ENCODE results near the gene ZKSCAN8.
"Not testable (repeated sequence)": the region's sequence is repeated elsewhere in the genome, so short reads cannot be mapped to it uniquely, and the experiment has no call there.

ZKSCAN8 gene

DNA sequence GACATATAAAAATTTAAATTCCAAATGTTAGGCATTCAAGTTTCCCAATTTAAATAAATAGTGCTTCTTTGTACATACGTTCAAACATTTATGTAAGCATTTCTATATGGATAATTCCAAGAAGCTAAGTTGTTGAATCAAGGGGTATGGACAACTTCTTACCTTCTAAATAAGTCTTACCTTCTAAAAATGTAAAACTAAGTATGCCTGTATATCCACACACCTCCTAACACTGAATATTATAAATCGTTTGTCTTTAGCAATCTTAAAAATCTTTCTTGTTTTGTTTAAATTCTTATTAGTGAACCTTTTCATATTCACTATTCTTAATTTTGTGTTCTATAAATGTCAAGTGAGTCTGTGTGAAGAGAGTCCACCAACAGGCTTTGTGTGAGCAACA lies 19.8 kb upstream of the ZKSCAN8 start:
- H3K4me1 ChIP-seq (ENCODE audit: control insufficient read depth, insufficient read depth, low read length), result no peaks in the 10 kb centered on the region
- no peaks in the 10 kb centered on the region for H3K9me3 ChIP-seq (ENCODE audit: control insufficient read depth, low read length)
- 100% methylated on average over 1 of the region's 2 CpGs; no CpG with 5 or more reads in 1 of the 2 experiments for WGBS, 2 experiments
- H3K4me3 ChIP-seq (ENCODE audit: insufficient read depth, low read depth, low read length), result no peak overlapping the region
- H3K27me3 ChIP-seq (ENCODE audit: control insufficient read depth, insufficient read depth, low read length, poor library complexity, severe bottlenecking), result no peaks in the 10 kb centered on the region
- H3K36me3 ChIP-seq (ENCODE audit: control insufficient read depth, insufficient read depth, low read length), result peaks cover 10% of the 10 kb centered on the region
- no peak overlapping the region for H3K27ac ChIP-seq (ENCODE audit: insufficient read depth, low read depth, low read length, poor library complexity, severe bottlenecking)

DNA sequence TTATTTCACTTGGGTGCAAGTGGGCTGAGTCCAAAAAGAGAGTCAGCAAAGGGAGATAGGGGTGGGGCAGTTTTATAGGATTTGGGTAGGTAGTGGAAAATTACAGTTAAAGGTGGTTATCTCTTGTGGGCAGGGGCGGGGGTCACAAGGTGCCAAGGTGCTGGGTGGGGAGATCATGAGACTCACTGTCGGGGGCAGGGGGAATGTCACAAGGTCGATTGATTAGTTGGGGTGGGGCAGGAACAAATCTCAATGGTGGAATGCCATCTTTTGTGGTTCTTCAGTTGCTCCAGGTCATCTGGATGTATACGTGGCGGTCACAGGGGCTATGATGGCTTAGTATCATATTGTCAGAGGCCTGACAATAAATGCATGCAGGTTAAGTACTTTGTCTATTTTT lies 19.4 kb upstream of the ZKSCAN8 start:
- WGBS, 2 experiments, result 92 to 96% methylated on average over 5 of the region's 5 CpGs
- not testable (repeated sequence) for H3K4me1 ChIP-seq (ENCODE audit: control insufficient read depth, insufficient read depth, low read length); H3K9me3 ChIP-seq (ENCODE audit: control insufficient read depth, low read length); H3K36me3 ChIP-seq (ENCODE audit: control insufficient read depth, insufficient read depth, low read length); H3K27me3 ChIP-seq (ENCODE audit: control insufficient read depth, insufficient read depth, low read length, poor library complexity, severe bottlenecking); H3K4me3 ChIP-seq (ENCODE audit: insufficient read depth, low read depth, low read length); H3K27ac ChIP-seq (ENCODE audit: insufficient read depth, low read depth, low read length, poor library complexity, severe bottlenecking)

DNA sequence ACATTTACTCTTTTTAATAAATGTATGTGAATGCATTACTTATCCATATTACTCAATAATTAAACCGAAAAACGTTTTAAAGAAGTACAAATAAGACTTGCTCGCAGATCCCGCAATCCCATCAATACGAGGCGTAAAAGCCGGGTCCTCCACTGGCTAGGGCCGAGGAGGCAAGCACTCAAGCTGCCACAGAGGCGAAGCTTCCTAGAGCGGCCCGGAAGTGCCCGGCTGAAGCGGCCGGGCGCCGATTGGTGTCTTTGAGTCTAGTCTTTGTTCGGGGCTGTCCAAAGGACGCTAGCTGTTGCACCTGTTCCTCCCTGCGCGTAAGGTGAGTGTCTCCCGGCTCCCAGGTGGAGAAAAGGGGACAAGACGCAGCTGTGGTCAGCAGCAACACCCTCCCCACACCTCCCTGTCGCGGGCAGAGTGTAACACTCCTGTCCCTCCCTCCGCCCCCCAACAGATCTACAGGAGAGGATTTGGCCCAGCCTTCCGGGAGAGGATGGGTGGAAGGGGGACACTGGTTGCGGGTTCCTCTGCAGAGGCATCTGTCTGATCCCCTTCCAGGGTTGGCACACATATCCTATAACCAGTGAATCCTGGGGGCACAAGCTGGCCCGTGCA lies 17.2 kb upstream of the ZKSCAN8 start, which contains the start of gene ZSCAN16:
Gene ZSCAN16, plus strand, starts transcription at position 260 of the 621 bp plus-strand sequence. CDS start 835 bp downstream, outside the sequence.
- H3K4me3 ChIP-seq (ENCODE audit: insufficient read depth, low read depth, low read length), result peak within 1 kb of the TSS; percentile 65
- no peaks in the 10 kb centered on the region for H3K36me3 ChIP-seq (ENCODE audit: control insufficient read depth, insufficient read depth, low read length)
- H3K27ac ChIP-seq (ENCODE audit: insufficient read depth, low read depth, low read length, poor library complexity, severe bottlenecking), result no peak within 1 kb of the TSS
- 53 to 63% methylated on average over 28 of the region's 28 CpGs for WGBS, 2 experiments
- H3K27me3 ChIP-seq (ENCODE audit: control insufficient read depth, insufficient read depth, low read length, poor library complexity, severe bottlenecking), result no peaks in the 10 kb centered on the region
- no peaks in the 10 kb centered on the region for H3K4me1 ChIP-seq (ENCODE audit: control insufficient read depth, insufficient read depth, low read length)
- H3K9me3 ChIP-seq (ENCODE audit: control insufficient read depth, low read length), result no peaks in the 10 kb centered on the region

DNA sequence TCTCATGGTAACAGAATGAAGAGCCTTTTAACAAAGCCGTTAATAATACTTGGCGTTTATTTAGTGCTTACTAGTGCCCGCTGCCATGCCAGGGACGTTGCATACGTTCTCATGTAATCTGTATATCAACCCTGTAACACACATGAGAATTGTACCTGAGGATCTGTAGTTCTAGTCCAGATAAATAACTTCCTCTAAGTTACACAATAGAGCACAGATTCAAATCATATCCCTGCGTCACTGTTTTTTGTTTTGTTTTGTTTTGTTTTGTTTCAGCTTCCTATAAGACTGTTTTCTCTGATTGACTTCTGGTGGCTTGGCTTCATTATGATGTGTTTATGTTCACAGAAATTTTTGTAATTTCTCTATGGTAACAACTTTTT lies 16.7 kb upstream of the ZKSCAN8 start:
- H3K4me1 ChIP-seq (ENCODE audit: control insufficient read depth, insufficient read depth, low read length), result no peaks in the 10 kb centered on the region
- H3K9me3 ChIP-seq (ENCODE audit: control insufficient read depth, low read length), result no peaks in the 10 kb centered on the region
- peak overlapping the region; percentile 65 for H3K4me3 ChIP-seq (ENCODE audit: insufficient read depth, low read depth, low read length)
- no peak overlapping the region for H3K27ac ChIP-seq (ENCODE audit: insufficient read depth, low read depth, low read length, poor library complexity, severe bottlenecking)
- WGBS, 2 experiments, result 65 to 73% methylated on average over 5 to 6 of the region's 6 CpGs
- no peaks in the 10 kb centered on the region for H3K27me3 ChIP-seq (ENCODE audit: control insufficient read depth, insufficient read depth, low read length, poor library complexity, severe bottlenecking)
- peaks cover 4% of the 10 kb centered on the region for H3K36me3 ChIP-seq (ENCODE audit: control insufficient read depth, insufficient read depth, low read length)

DNA sequence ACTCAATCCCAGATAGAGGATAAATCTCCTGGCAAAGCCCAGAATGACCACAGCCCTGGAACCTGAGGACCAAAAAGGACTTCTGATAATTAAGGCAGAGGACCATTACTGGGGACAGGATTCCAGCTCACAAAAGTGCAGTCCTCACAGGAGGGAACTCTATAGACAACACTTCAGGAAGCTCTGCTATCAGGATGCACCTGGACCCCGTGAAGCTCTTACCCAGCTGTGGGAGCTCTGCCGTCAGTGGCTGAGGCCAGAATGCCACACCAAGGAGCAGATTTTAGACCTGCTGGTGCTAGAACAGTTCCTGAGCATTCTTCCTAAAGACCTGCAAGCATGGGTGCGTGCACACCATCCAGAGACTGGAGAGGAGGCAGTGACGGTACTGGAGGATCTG lies 16.3 kb upstream of the ZKSCAN8 start:
- H3K4me3 ChIP-seq (ENCODE audit: insufficient read depth, low read depth, low read length), result peak overlapping the region; percentile 65
- H3K27ac ChIP-seq (ENCODE audit: insufficient read depth, low read depth, low read length, poor library complexity, severe bottlenecking), result no peak overlapping the region
- H3K36me3 ChIP-seq (ENCODE audit: control insufficient read depth, insufficient read depth, low read length), result peaks cover 4% of the 10 kb centered on the region
- WGBS, 2 experiments, result 92 to 94% methylated on average over 4 of the region's 4 CpGs
- H3K4me1 ChIP-seq (ENCODE audit: control insufficient read depth, insufficient read depth, low read length), result no peaks in the 10 kb centered on the region
- no peaks in the 10 kb centered on the region for H3K9me3 ChIP-seq (ENCODE audit: control insufficient read depth, low read length)
- H3K27me3 ChIP-seq (ENCODE audit: control insufficient read depth, insufficient read depth, low read length, poor library complexity, severe bottlenecking), result no peaks in the 10 kb centered on the region

DNA sequence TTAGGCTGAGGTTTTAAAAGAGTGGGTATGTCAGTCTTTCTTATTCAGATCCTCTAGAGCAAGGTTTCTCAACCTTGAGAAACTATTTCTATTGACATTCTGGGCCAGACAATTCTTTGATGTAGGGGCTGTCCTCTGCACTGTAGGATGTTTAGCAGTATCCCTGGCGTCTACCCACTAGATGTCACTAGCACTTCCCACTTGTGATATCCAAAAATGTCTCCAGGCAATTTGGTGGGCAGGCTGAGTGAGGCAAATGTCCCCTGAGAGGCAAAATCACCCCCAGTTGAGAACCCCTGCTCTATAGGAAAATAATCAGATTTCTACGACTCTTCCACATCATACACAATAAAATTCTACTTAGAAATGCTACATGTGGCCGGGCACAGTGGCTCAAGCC lies 7.7 kb upstream of the ZKSCAN8 start:
- no peaks in the 10 kb centered on the region for H3K27me3 ChIP-seq (ENCODE audit: control insufficient read depth, insufficient read depth, low read length, poor library complexity, severe bottlenecking)
- H3K36me3 ChIP-seq (ENCODE audit: control insufficient read depth, insufficient read depth, low read length), result peaks cover 4% of the 10 kb centered on the region
- peaks cover 12% of the 10 kb centered on the region for H3K4me1 ChIP-seq (ENCODE audit: control insufficient read depth, insufficient read depth, low read length)
- no peak overlapping the region for H3K4me3 ChIP-seq (ENCODE audit: insufficient read depth, low read depth, low read length)
- WGBS, 2 experiments, result 53 to 65% methylated on average over 3 of the region's 3 CpGs
- H3K27ac ChIP-seq (ENCODE audit: insufficient read depth, low read depth, low read length, poor library complexity, severe bottlenecking), result no peak overlapping the region
- H3K9me3 ChIP-seq (ENCODE audit: control insufficient read depth, low read length), result no peaks in the 10 kb centered on the region

DNA sequence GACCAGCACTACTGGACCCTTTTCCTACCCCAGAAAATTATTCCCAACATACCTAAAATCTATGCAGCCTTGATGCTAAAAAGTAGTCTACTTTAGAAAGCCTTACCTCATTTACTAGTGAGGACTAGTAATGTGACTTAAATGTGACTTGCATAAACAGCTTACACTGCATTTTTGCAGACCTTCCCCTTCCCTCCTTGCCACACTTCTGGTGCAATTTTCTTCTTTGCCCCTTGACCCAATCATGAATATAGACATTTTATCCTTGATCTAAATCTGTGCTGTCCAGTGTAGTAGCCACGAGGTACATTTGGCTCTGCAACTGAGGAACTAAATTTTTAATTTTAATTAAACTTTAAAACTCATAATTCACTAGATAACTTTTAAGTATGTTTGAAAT lies 7.0 kb upstream of the ZKSCAN8 start:
- Histone ChIP-seq H3K27ac (ENCODE audit: insufficient read depth, low read depth, low read length, poor library complexity, severe bottlenecking) (no peak overlapping the region), H3K36me3 (ENCODE audit: control insufficient read depth, insufficient read depth, low read length) (peaks cover 1% of the 10 kb centered on the region), H3K9me3 (ENCODE audit: control insufficient read depth, low read length) (no peaks in the 10 kb centered on the region), H3K27me3 (ENCODE audit: control insufficient read depth, insufficient read depth, low read length, poor library complexity, severe bottlenecking) (peaks cover 7% of the 10 kb centered on the region), H3K4me1 (ENCODE audit: control insufficient read depth, insufficient read depth, low read length) (peaks cover 12% of the 10 kb centered on the region), H3K4me3 (ENCODE audit: insufficient read depth, low read depth, low read length) (no peak overlapping the region)
- 89% methylated on average over 1 of the region's 1 CpG; no CpG with 5 or more reads in 1 of the 2 experiments for WGBS, 2 experiments

DNA sequence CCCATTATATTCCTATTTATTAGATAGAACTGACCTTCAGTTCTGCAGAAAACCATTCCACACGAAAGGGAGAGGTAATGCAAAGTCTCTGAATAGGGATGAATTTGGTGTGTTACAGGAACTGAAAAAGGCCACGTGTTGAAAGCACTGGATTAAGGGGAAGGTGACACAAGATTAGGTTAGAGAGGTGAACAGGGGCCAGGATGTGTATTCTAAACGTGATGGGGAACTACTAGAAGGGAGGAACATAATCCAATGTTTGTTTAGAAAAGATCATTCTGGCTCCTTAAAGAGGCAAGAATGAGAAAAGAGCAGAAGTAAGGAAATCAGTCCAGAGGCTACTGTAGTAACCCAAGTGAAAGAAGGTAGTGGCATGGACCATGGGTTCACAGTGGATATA lies 6.3 kb upstream of the ZKSCAN8 start:
- H3K4me3 ChIP-seq (ENCODE audit: insufficient read depth, low read depth, low read length), result peak overlapping the region; percentile 75
- H3K4me1 ChIP-seq (ENCODE audit: control insufficient read depth, insufficient read depth, low read length), result peaks cover 12% of the 10 kb centered on the region
- 55 to 62% methylated on average over 3 of the region's 3 CpGs for WGBS, 2 experiments

DNA sequence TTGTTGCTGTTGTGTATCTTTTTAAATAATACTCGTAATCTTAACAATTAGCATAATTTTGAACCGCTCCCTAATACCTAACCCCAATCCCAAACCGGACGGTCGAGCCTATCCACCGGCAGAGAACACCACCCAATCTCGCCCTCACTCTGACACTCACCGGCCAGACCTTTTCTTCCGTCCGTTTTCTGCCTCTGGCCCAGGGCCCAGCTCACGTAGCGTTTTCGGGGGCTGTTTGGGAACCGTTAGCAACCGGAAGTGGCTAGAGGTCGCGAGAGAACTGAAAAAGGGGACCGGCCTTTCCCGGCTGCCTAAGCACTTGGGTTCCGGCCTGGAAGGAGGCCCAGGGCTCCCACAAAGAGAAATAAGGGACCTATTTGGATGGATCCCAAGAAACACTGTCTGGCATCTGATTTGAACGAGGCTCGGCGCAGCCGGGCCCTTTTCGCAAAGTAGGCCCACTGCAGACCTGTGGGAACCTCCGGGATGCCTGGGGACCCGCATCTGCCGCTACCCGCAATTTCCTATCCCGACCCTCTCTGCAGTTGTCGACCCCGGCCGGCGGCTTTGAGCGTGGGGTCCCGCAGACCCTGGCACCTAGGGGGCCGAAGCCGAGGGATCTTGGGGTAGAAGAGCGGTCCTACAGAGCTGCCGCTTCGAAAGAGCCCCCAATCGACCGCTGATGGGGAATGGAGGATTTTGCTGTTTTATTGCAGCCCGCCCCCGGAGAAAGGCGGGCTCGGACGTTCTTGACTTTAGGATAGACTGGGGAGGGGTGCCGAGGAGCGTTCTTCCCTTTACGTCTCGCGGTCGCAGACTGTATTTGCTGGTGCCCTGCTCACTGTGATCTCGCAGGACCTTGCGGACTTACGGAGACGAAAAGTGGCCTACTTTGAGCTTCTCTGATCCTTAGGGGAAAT lies 4.8 kb upstream of the ZKSCAN8 start:
- WGBS, 2 experiments, result 0 to 1% methylated on average over 58 of the region's 58 CpGs
- peaks cover 12% of the 10 kb centered on the region for H3K4me1 ChIP-seq (ENCODE audit: control insufficient read depth, insufficient read depth, low read length)
- peak overlapping the region; percentile 84 for H3K27ac ChIP-seq (ENCODE audit: insufficient read depth, low read depth, low read length, poor library complexity, severe bottlenecking)
- peaks cover 20% of the 10 kb centered on the region for H3K27me3 ChIP-seq (ENCODE audit: control insufficient read depth, insufficient read depth, low read length, poor library complexity, severe bottlenecking)
- H3K9me3 ChIP-seq (ENCODE audit: control insufficient read depth, low read length), result no peaks in the 10 kb centered on the region
- H3K36me3 ChIP-seq (ENCODE audit: control insufficient read depth, insufficient read depth, low read length), result no peaks in the 10 kb centered on the region
- peak overlapping the region; percentile 75 for H3K4me3 ChIP-seq (ENCODE audit: insufficient read depth, low read depth, low read length)

More for the DNA sequence above, 6.3 kb upstream of the ZKSCAN8 start:
- no peaks in the 10 kb centered on the region for H3K36me3 ChIP-seq (ENCODE audit: control insufficient read depth, insufficient read depth, low read length)
- no peak overlapping the region for H3K27ac ChIP-seq (ENCODE audit: insufficient read depth, low read depth, low read length, poor library complexity, severe bottlenecking)
- H3K9me3 ChIP-seq (ENCODE audit: control insufficient read depth, low read length), result no peaks in the 10 kb centered on the region
- H3K27me3 ChIP-seq (ENCODE audit: control insufficient read depth, insufficient read depth, low read length, poor library complexity, severe bottlenecking), result peaks cover 13% of the 10 kb centered on the region

DNA sequence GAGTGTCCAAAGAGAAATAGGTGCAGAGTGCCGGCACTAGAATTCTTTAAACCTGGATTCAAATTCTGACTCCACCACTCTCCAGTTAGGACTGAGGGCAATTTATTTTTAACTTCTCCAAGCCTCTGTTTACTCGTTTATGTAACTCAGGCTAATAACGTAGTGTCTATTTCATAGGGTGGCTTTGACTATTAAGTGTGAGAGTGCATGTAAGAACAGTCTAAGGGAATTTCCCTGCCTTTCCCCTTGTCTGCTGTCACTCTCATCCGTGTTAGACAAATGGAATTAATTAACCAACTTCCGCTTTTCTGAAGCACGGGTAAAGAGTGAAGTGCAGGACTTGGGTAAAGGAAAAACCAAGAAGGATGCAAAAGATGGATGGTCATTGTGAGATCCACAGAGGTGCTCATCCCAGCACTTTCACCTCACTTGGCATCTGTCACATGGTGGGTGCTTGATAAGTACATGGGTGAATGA lies 4.1 kb upstream of the ZKSCAN8 start:
- H3K27me3 ChIP-seq (ENCODE audit: control insufficient read depth, insufficient read depth, low read length, poor library complexity, severe bottlenecking), result peaks cover 20% of the 10 kb centered on the region
- H3K27ac ChIP-seq (ENCODE audit: insufficient read depth, low read depth, low read length, poor library complexity, severe bottlenecking), result no peak overlapping the region
- peaks cover 12% of the 10 kb centered on the region for H3K4me1 ChIP-seq (ENCODE audit: control insufficient read depth, insufficient read depth, low read length)
- H3K4me3 ChIP-seq (ENCODE audit: insufficient read depth, low read depth, low read length), result peak overlapping the region; percentile 75
- WGBS, 2 experiments, result 11 to 12% methylated on average over 4 to 6 of the region's 6 CpGs
- H3K36me3 ChIP-seq (ENCODE audit: control insufficient read depth, insufficient read depth, low read length), result no peaks in the 10 kb centered on the region
- H3K9me3 ChIP-seq (ENCODE audit: control insufficient read depth, low read length), result no peaks in the 10 kb centered on the region

All from ectodermal cell (in vitro differentiated cells).